HepG2 (cell line): ENCODE measurements around the gene AEBP1. TPM values are rescaled to one million over a fixed set of nuclear protein-coding genes. Genes with fewer than 3 reads are reported as not detected.

Experiments
- ATAC-seq: fragments of 200-7000 bp; cut with Tn5 transposase; 3 replicates; pipeline ENCODE4 v1.9.1; 2020; ENCODE audit warnings: mild to moderate bottlenecking, moderate library complexity
- BruUV-seq: library from RNA; stranded (reverse); fragments of 400-500 nt; replicated peaks from 2 replicates; lab custom pipeline; 2021; lab: Mats Ljungman, UMichigan
- CTCF ChIA-PET: fragments of 300-600 bp; formaldehyde crosslinking; extraction: SDS; loops from one replicate; lab custom pipeline; 2021; ENCODE audit warnings: low total read pairs, inconsistent platforms, low intra/inter-chr PET ratio; lab: Yijun Ruan, JAX
- POLR2A ChIA-PET: fragments of 350-600 bp; sonication (Branson Sonifier 250); formaldehyde crosslinking; loops from one replicate; lab custom pipeline; 2020; ENCODE audit warnings: antibody characterized with exemption, inconsistent platforms; lab: Yijun Ruan, JAX
- DNase-seq: peaks from one replicate; pipeline ENCODE4 v3.0.0-alpha.2; 2015; ENCODE audit warnings: low spot score
- FAIRE-seq: peaks from 3 replicates; lab custom pipeline; 2011; peaks lifted over from hg19 to GRCh38; lab: Jason Lieb, UNC
- H2AFZ ChIP-seq: one replicate; pipeline ENCODE4 v1.6.1; 2011; ENCODE audit warnings: low read length, inconsistent platforms
- H3K27ac ChIP-seq: fragments of 300-600 bp; 3 replicates; pipeline ENCODE4 v1.8.0; 2011; ENCODE audit warnings: mixed run types, mild to moderate bottlenecking, mixed read lengths, low read length, inconsistent platforms; ENCODE audit not compliant: insufficient read depth; ENCODE audit errors: extremely low read length
- H3K27me3 ChIP-seq, 2 experiments: fragments of 200-600 bp in 1 of 2; 2 replicates in 1 of 2; 3 replicates in 1 of 2; pipeline versions ENCODE4 v1.6.0 to v1.8.0; 2011; ENCODE audit warnings: low read length in 2 of 2, mild to moderate bottlenecking in 2 of 2, moderate library complexity in 2 of 2, inconsistent platforms in 1 of 2; ENCODE audit not compliant: insufficient read depth in 2 of 2, control insufficient read depth in 1 of 2
- H3K36me3 ChIP-seq, 2 experiments: fragments of 200-600 bp in 1 of 2; replicated peaks in 1 of 2; 2 replicates in 1 of 2; 3 replicates in 1 of 2; pipeline versions ENCODE4 v1.5.1 to v1.8.0; 2011; ENCODE audit warnings: low read length in 2 of 2, inconsistent platforms in 1 of 2; ENCODE audit not compliant: insufficient read depth in 2 of 2, control insufficient read depth in 1 of 2
- H3K4me1 ChIP-seq: 2 replicates; pipeline ENCODE4 v1.5.1; 2012; ENCODE audit warnings: low read length, inconsistent platforms; ENCODE audit not compliant: insufficient read depth
- H3K4me2 ChIP-seq: 2 replicates; pipeline ENCODE4 v1.6.0; 2011; ENCODE audit warnings: low read depth, low read length, inconsistent platforms
- H3K4me3 ChIP-seq, 3 experiments: fragments of 200-600 bp in 1 of 3; sonication (generic), shearing (Covaris generic) in 1 of 3; replicated peaks in 1 of 3; 2 replicates each; pipeline ENCODE4 v1.5.1; 2011 to 2016; ENCODE audit warnings: low read length in 3 of 3, inconsistent platforms in 2 of 3, low read depth in 2 of 3, mild to moderate bottlenecking in 2 of 3, control low read depth in 1 of 3, mixed read lengths in 1 of 3; ENCODE audit not compliant: insufficient read depth in 1 of 3
- H3K79me2 ChIP-seq: one replicate; pipeline ENCODE4 v1.6.1; 2011; ENCODE audit warnings: low read length, inconsistent platforms; ENCODE audit not compliant: insufficient read depth
- H3K9ac ChIP-seq: 2 replicates; pipeline ENCODE4 v1.6.0; 2011; ENCODE audit warnings: mild to moderate bottlenecking, low read depth, low read length, inconsistent platforms; ENCODE audit not compliant: insufficient read depth
- H3K9me3 ChIP-seq: 2 replicates; pipeline ENCODE4 v1.5.1; 2012; ENCODE audit warnings: mild to moderate bottlenecking, low read length
- H4K20me1 ChIP-seq: 2 replicates; pipeline ENCODE4 v1.6.0; 2011; ENCODE audit warnings: inconsistent platforms, mild to moderate bottlenecking, low read length, moderate library complexity; ENCODE audit not compliant: insufficient read depth
- GATAD2A ChIP-seq: IDR thresholded peaks from 2 replicates; pipeline ENCODE4 v1.6.1; 2016
- PHF20 ChIP-seq: sonication (generic); formaldehyde crosslinking; IDR thresholded peaks from 2 replicates; pipeline ENCODE4 v1.5.0; 2020; ENCODE audit warnings: mild to moderate bottlenecking, missing genetic modification reagents
- POLR2A ChIP-seq, 2 experiments: IDR thresholded peaks; 2 replicates each; pipeline ENCODE4 v1.6.1; 2011; ENCODE audit warnings: low read depth in 2 of 2, low read length in 2 of 2, mild to moderate bottlenecking in 1 of 2, moderate library complexity in 1 of 2; ENCODE audit not compliant: insufficient read depth in 1 of 2
- SOX13 ChIP-seq, 3 experiments: fragments of 450-650 bp in 1 of 3; sonication (generic) in 1 of 3; formaldehyde crosslinking in 1 of 3; IDR thresholded peaks in 2 of 3; conservative IDR thresholded peaks in 1 of 3; 2 replicates each; pipeline versions ENCODE4 v1.5.0 to v1.6.1; 2016 to 2020; ENCODE audit warnings: antibody characterized with exemption in 1 of 3, mild to moderate bottlenecking in 1 of 3, missing compliant biosample characterization in 1 of 3, missing genetic modification reagents in 1 of 3, moderate library complexity in 1 of 3
- YY1 ChIP-seq: IDR thresholded peaks from 2 replicates; pipeline ENCODE4 v1.6.1; 2011; ENCODE audit warnings: low read length, low read depth, moderate library complexity, mild to moderate bottlenecking; ENCODE audit not compliant: insufficient read depth, insufficient replicate concordance
- ZNF24 ChIP-seq: fragments of 450-650 bp; IDR thresholded peaks from 2 replicates; pipeline ENCODE4 v1.6.1; 2017; ENCODE audit warnings: antibody characterized with exemption, mild to moderate bottlenecking
- ZNF737 ChIP-seq: sonication (generic); formaldehyde crosslinking; IDR thresholded peaks from 2 replicates; pipeline ENCODE4 v1.5.0; 2020; ENCODE audit warnings: missing genetic modification reagents, mild to moderate bottlenecking, borderline replicate concordance
- ZNF772 ChIP-seq: sonication (generic); formaldehyde crosslinking; IDR thresholded peaks from 2 replicates; pipeline ENCODE4 v1.5.0; 2020; ENCODE audit warnings: mild to moderate bottlenecking, missing genetic modification reagents
- WGBS: methylation state at CpG from one replicate; pipeline ENCODE4 v1.1.6; 2017; ENCODE audit warnings: low lambda C conversion rate; 5-methylcytosine and 5-hydroxymethylcytosine counted together
- in situ Hi-C: cut with HindIII; loops from 2 replicates; pipeline ENCODE4 v1.10.0; 2017; ENCODE audit warnings: low pct_unique_long_range_greater_than_20kb; ENCODE audit not compliant: extremely low pct_ligation_motif_present
- intact Hi-C: fragments of 100-400 bp; cut with micrococcal nuclease; formaldehyde crosslinking; loops from one replicate; pipeline ENCODE4 v1.10.0; 2022; ENCODE audit not compliant: unreplicated experiment
- polyA plus RNA-seq, 8 experiments: library from polyadenylated mRNA; depleted of rRNA in 3 of 8; stranded (reverse) in 7 of 8; unstranded in 1 of 8; fragments of >200 nt; fragmentation: Illumina TruSeq in 4 of 8; extraction: Trizol in 4 of 8; gene quantifications; 2 replicates each; pipeline versions ENCODE4 v1.2.1 to v1.2.3, GENCODE V29; 2011 to 2016; ENCODE audit warnings: low read depth in 4 of 8, missing spikeins in 1 of 8, mixed read lengths in 1 of 8; ENCODE audit not compliant: insufficient read depth in 1 of 8
- total RNA-seq, 5 experiments: library from RNA; depleted of rRNA; stranded (reverse); fragments of >200 nt; fragmentation: Illumina TruSeq; extraction: Trizol; gene quantifications; 2 replicates each; pipeline ENCODE4 v1.2.3, GENCODE V29; 2016; ENCODE audit warnings: low read depth in 1 of 5
- TF ChIP-seq, protein P1 (sequence below): sonication (generic); formaldehyde crosslinking; IDR thresholded peaks from 2 replicates; pipeline ENCODE4 v1.4.0; 2020; ENCODE audit warnings: missing genetic modification reagents
- TF ChIP-seq, protein P2 (sequence below): sonication (generic); formaldehyde crosslinking; IDR thresholded peaks from 2 replicates; pipeline ENCODE4 v1.4.0; 2020; ENCODE audit warnings: missing genetic modification reagents, low read depth, mild to moderate bottlenecking, borderline replicate concordance
- TF ChIP-seq, protein P3 (sequence below): sonication (generic); formaldehyde crosslinking; IDR thresholded peaks from 2 replicates; pipeline ENCODE4 v1.5.0; 2020; ENCODE audit warnings: missing genetic modification reagents
- TF ChIP-seq, protein P4 (sequence below): sonication (generic); formaldehyde crosslinking; IDR thresholded peaks from 2 replicates; pipeline ENCODE4 v1.4.0; 2020; ENCODE audit warnings: missing genetic modification reagents, borderline replicate concordance
- TF ChIP-seq, protein P5 (sequence below): sonication (generic); formaldehyde crosslinking; IDR thresholded peaks from 2 replicates; pipeline ENCODE4 v1.4.0; 2020; ENCODE audit warnings: missing genetic modification reagents, borderline replicate concordance

The AEBP1 gene
- total and polyA plus RNA-seq, 2 of the 13 experiments (the other 11 are each of a cell fraction or from before 2014, with no cell fraction given) = 0.22 to 0.55 TPM

DNA sequence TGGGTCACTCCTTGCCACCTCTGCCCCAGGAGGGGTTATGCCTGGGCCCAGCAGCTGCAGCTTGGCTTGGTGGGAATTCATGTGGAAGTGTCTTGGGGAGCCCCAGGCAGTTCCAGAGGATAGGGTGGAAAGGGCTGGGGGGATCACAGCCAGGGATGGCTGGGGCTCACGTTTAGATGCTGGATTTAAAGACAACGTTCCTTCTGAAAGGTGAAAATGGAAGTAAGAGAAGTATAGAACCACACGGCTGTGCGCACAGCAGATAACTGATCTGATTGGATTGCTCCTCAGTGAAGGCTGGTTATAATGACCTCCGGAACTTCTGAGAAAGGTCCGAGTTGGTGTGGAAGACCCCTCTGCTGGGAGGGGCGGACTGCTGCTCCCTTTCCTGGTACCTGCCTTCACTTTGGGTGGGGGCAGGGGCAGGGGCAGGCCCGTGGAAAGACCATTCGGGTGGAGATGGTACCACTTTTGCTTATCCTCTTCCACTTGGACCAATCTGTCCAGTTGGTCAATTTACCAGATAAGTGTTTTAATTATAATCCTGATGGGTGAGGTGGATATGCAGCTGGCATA, 44.9 kb downstream of the AEBP1 start:
- 44% methylated on average over 6 of the region's 9 CpGs for WGBS
- Histone ChIP-seq H3K27ac (no peak overlapping the region), H4K20me1 (no peaks in the 10 kb centered on the region), H3K4me3 (no peak overlapping the region), H3K9ac (no peak overlapping the region), H3K4me2 (no peak overlapping the region), H3K4me1 (peaks cover 9% of the 10 kb centered on the region), H3K36me3 (no peaks in the 10 kb centered on the region), H3K9me3 (no peaks in the 10 kb centered on the region), H2AFZ (no peak overlapping the region), H3K79me2 (no peaks in the 10 kb centered on the region), H3K27me3 (peaks cover 2 to 48% of the 10 kb centered on the region in 2 experiments; a peak in 3 of 5 replicates)
- no peak for ATAC-seq
- intact Hi-C loops (no loop called here), in situ Hi-C loops (no loop called here)
- CTCF ChIA-PET = no interaction called here
- POLR2A ChIA-PET = no interaction called here
- no peak for FAIRE-seq
- no TSS peak for BruUV-seq
- DNase-seq = no peak
- TF ChIP-seq SOX13 (IDR thresholded peaks at IDR 0.05) (no peak), SOX13 (CRISPR knock-in tag; conservative IDR thresholded peaks at IDR 0.05 in 1 of 2, IDR thresholded peaks at IDR 0.05 in 1 of 2) (no peak), ZNF737 (CRISPR knock-in tag) (no peak), YY1 (no peak), ZNF24 (no peak), POLR2A (IDR thresholded peaks at IDR 0.05; ENCODE audit: insufficient read depth in 1 of 2, low read depth in 2 of 2, low read length in 2 of 2) (no peak), GATAD2A (CRISPR knock-in tag) (no peak), ZNF772 (CRISPR knock-in tag) (no peak), PHF20 (CRISPR knock-in tag) (no peak)
- TF ChIP-seq, protein P1, sequence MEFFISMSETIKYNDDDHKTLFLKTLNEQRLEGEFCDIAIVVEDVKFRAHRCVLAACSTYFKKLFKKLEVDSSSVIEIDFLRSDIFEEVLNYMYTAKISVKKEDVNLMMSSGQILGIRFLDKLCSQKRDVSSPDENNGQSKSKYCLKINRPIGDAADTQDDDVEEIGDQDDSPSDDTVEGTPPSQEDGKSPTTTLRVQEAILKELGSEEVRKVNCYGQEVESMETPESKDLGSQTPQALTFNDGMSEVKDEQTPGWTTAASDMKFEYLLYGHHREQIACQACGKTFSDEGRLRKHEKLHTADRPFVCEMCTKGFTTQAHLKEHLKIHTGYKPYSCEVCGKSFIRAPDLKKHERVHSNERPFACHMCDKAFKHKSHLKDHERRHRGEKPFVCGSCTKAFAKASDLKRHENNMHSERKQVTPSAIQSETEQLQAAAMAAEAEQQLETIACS (CRISPR knock-in tag) = no peak
- TF ChIP-seq, protein P2, sequence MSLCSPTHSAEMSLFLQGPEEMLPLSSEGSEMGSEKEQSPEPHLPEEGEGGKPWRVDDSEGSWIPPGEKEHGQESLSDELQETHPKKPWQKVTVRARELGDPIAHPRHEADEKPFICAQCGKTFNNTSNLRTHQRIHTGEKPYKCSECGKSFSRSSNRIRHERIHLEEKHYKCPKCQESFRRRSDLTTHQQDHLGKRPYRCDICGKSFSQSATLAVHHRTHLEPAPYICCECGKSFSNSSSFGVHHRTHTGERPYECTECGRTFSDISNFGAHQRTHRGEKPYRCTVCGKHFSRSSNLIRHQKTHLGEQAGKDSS (CRISPR knock-in tag) = no peak
- TF ChIP-seq, protein P3, sequence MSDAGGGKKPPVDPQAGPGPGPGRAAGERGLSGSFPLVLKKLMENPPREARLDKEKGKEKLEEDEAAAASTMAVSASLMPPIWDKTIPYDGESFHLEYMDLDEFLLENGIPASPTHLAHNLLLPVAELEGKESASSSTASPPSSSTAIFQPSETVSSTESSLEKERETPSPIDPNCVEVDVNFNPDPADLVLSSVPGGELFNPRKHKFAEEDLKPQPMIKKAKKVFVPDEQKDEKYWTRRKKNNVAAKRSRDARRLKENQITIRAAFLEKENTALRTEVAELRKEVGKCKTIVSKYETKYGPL = no peak
- TF ChIP-seq, protein P4, sequence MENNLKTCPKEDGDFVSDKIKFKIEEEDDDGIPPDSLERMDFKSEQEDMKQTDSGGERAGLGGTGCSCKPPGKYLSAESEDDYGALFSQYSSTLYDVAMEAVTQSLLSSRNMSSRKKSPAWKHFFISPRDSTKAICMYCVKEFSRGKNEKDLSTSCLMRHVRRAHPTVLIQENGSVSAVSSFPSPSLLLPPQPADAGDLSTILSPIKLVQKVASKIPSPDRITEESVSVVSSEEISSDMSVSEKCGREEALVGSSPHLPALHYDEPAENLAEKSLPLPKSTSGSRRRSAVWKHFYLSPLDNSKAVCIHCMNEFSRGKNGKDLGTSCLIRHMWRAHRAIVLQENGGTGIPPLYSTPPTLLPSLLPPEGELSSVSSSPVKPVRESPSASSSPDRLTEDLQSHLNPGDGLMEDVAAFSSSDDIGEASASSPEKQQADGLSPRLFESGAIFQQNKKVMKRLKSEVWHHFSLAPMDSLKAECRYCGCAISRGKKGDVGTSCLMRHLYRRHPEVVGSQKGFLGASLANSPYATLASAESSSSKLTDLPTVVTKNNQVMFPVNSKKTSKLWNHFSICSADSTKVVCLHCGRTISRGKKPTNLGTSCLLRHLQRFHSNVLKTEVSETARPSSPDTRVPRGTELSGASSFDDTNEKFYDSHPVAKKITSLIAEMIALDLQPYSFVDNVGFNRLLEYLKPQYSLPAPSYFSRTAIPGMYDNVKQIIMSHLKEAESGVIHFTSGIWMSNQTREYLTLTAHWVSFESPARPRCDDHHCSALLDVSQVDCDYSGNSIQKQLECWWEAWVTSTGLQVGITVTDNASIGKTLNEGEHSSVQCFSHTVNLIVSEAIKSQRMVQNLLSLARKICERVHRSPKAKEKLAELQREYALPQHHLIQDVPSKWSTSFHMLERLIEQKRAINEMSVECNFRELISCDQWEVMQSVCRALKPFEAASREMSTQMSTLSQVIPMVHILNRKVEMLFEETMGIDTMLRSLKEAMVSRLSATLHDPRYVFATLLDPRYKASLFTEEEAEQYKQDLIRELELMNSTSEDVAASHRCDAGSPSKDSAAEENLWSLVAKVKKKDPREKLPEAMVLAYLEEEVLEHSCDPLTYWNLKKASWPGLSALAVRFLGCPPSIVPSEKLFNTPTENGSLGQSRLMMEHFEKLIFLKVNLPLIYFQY (CRISPR knock-in tag) = no peak
- TF ChIP-seq, protein P5, sequence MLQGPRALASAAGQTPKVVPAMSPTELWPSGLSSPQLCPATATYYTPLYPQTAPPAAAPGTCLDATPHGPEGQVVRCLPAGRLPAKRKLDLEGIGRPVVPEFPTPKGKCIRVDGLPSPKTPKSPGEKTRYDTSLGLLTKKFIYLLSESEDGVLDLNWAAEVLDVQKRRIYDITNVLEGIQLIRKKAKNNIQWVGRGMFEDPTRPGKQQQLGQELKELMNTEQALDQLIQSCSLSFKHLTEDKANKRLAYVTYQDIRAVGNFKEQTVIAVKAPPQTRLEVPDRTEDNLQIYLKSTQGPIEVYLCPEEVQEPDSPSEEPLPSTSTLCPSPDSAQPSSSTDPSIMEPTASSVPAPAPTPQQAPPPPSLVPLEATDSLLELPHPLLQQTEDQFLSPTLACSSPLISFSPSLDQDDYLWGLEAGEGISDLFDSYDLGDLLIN (CRISPR knock-in tag) = no peak
